HL-60 (cell line): ENCODE data around the gene DRC7.

Experiments
- CTCF ChIP-seq: IDR thresholded peaks from one replicate; pipeline ENCODE4 v1.5.1; 2011; ENCODE audit warnings: low read length, control low read depth, inconsistent platforms; ENCODE audit not compliant: insufficient read depth
- REST ChIP-seq: IDR thresholded peaks from 2 replicates; pipeline ENCODE4 v1.6.1; 2012; ENCODE audit warnings: low read depth; ENCODE audit not compliant: insufficient replicate concordance

- TF ChIP-seq CTCF (no peak), REST (no peak)
Observed at GRCh38 chr16:57769541-57770145, 75.0 kb downstream of the DRC7 start.
